NCI-H524 treated with DMSO at 0.1 percent for 48 hours (cell line): ENCODE data around the gene SMPD2.
A peak's percentile ranks its signal among the peaks of the same experiment; 100 is the strongest.

Source experiments
- DNase-seq: peaks from one replicate; lab custom pipeline; 2025; lab: John Stamatoyannopoulos, UW

SMPD2 gene

DNA sequence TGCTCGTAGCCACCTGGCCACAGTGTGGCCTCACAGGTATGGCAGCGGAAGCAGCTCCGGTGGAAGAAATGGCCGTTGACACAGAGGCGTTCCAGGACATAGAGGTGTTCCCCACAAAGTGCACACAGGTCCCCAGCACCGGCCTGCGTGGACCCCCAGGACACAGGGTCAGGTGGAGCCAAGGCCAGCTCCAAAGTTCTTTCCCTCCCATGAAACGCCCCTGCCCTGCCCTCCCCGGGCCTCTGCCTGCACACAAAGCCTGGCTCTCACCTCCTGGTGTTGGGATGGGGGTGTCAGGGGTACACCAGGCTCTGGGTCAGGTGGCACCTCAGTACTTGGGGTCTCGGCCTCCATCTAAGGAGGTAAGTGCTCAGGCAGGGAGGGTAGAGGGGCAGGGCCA is 6.6 kb downstream of the SMPD2 start:
- no peak for DNase-seq

DNA sequence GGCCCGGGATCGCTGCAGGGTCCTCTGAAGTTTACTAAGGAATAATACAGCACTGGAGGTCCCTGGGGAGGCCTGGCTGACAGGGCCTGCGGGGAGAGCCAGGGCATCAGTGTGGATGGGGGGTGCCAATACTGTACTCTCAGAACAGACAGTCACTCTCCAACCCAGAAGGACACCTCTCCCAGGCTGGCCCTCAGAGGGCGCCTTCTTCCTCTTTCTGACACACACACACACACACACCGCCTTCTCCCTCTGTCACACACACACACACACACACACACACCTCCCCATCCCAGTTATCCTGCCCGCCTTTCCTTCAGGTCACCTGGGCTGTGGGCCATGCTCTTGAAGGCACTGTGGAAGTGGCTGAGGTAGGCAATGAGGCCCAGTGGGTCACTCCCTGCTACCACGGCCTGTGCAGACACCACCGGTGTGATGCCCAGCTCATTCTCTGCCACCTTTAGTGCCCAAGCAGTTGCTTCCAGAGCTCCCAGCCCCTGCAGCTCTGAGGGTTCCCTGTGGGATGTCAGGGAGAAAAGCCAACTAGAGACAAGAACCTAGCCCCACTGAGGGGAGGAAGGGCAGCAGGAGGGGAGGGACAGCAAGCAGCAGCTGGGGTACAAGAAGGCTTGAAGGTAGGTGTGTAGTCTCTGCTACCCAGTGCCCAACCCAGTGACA is 7.5 kb downstream of the SMPD2 start:
- no peak for DNase-seq

DNA sequence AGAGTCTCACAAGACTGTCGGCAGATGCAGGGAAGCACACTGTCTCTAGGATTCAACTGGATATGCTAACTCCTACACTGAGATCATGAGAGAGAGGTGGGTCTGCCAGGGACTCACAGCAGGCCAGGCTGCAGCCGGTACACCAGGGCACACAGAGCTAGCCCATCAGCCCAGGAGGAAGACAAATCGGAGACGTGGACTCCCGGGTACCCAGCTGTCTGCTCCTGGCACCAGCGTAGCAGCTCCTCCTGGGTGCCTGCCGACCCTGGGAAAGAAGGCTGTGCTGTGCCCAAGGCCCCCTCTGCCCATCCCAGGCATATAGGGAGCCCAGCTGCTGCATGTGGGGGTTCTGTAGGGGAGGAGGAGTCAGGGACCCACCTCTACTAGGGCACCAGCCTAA is 8.1 kb downstream of the SMPD2 start:
- no peak for DNase-seq

DNA sequence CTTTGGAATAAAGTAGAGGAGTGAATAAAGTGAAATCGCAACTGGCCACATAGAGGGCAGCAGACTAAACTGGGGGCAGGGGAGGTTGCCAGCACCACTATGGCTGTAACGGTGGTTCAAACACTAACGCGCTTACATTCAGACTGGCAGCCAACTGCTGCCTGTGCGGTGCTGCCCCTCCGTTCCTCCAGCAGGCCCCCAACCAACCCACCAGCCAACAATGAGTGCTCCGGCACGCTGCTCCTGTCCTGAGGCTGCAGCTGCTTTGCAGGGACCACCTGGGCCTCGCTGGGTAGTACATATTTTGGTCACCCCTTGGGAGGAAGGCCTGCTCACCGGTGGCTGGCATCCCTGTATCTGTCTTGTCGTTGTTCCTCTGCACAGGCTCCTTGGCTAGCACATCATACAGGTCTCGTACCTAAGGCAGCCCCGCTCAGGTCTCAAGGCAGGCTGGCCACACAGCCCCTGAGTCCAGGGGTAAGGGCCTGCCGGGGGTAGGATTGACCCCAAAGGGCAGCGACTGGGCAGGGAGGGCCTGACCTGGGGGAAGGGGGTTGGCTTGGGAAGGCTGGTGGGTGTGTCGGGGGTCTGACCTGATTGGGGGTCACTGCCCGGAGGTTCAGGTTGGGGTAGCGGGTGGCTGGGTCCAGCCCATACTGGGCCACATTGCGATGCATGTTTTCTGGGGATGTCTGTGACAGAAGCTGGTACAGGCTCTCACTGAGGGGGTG is 8.7 kb downstream of the SMPD2 start:
- no peak for DNase-seq

DNA sequence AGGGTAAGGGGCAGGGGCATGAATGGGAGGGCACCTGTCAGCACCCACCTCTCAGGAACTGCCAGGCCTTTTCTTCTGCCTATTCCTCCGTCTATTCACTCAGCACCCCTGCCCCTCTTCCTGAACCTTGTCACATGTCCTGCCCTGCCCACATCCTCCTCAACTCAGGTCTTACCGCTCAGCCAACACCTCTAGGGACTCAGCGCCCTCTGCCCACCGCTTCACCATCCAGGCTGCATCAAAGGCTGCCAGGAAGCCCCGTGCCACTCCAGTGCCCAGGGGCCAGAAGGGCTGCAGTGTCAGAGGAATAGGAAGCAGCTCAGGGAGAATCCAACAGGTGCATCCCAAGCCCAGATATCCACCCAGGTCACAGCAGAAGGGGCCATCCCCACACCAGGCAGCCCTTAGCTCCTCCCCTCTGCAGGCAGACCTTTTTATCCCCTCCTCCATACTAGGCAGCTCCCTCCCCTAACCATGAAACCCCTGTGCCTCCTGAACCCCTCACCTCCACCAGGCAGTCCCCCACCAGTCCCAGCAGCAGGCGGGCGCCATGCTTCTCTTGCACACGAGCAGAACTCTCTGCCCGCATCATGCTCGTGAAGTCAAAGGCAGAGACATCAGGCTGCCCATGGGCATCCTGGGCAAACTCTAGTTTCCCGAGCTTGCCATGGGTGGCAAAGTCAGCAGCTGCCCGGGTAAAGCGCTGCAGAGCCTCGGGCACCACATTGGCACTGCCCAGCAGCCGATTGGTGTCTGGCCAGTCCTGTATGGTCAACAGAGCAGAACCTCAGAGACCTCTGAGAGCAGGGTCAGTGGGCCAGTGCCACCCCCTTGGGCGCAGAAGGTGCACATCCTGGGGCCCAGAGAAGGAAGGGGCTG is 9.5 kb downstream of the SMPD2 start:
- no peak for DNase-seq

DNA sequence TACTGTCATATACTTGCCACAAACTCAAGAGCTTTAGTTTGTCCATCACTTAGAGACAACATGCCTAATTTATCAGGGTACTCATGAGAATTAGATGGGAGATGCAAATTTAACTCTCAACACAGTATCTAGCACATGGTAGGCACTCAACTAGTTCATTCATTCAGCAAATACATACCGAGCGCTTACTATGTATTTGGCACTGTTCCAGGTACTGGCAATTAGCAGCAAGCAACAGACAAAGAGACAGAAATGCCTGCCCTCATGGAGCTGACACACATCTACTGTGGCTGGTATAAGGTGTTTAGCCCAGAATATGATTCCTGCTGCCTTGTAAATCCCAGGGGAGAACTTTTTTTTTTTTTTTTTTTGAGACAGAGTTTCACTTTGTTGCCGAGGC is 10.3 kb downstream of the SMPD2 start:
- no peak for DNase-seq

DNA sequence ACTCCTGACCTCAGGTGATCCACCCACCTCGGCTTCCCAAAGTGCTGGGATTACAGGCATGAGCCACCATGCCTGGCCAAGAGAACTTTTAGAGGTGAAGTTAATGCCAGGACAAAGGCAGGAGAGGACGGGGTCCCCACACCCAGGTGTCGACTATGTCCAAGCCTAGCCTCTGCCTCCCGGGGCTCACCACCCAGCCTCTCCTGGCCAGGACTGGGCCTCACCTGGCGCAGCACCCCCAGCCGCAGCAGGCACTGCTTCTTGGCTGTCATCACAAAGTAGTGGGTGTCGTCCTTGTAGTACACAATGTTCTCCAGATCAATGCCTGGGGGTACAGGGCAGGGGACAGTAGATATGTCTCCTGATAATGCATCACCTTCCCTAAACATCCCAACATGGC is 10.9 kb downstream of the SMPD2 start:
- no peak for DNase-seq

DNA sequence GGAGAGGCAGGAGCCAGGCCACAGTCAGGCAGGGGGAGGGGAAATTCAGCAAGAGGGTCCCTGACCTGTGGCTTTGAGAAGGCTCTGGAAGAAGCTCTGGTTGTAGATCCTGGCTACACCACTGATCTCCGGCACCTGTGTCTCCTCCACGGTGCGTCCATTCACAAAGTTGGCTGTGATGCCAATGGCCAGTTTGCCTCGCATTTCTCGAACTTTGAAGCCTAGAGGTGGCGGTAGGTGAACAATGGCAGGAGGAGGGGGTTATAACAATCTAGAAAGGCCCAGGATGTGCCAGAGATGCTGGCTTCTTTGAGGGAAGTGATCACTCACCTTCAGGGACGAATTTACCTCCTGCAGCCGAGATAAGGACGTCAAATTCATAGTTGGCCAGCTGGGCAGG is 11.7 kb downstream of the SMPD2 start:
- DNase-seq: no peak

DNA sequence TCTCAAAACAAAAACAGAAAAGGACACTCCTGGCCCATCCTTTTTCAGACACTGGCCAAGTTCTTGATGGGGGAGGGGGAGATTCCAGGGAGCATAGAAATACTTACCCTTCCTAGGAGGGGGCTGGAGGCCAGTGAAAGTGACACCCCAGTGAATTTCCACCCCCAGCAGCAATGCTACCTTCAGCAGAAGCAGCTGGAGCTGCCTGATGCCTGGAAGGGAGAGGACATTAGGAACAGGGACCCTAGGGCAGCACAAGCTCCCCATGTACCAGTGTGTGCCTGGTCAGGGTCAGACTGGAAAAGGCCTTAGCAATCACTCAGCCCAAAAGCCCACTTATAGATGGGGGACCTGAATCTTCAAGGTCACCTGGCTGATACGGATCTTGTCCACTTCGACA is 12.6 kb downstream of the SMPD2 start:
- no peak for DNase-seq

DNA sequence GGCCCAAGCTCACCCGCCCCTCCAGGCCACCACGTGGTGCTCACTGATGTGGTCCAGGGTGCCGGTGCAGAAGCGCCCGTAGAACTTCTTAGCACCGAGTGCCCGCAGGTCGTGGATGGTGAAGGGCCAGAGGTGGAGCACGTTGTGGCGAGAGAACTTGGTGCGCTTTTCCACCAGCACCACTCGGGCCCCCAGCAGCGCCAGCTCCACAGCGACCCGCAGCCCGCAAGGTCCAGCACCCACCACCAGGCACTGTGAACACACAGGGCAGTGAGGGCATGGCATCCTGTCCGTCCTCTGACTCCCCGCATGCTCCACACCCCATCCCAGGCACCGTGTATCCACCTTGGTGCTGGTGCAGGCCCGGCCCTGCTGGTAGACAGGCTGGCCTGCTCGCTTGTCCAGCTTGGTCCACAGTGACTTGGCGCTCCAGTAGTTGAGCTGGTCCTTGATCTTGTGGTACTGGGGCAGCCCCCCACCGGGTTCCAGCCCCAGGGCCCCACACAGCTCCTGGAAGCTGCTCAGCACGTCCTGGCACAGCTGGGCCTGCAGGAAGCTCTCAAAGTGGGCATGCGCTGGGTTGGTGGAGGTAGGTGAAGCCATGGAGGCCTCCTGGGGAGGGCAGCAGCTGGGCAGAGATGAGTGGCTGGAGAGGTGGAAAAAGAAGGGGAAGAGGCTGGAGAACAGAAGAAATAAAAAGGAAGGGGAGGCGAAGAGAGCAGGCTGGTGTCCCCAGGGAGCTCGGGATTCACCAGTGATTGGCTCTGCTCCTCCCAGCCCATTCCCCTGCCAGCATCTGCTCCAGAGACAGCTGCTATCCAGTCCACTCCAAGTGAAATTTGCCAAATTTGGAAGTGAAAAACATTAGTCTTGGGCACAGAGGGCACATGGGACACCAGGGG is 13.3 kb downstream of the SMPD2 start:
- peak; percentile 93 for DNase-seq

DNA sequence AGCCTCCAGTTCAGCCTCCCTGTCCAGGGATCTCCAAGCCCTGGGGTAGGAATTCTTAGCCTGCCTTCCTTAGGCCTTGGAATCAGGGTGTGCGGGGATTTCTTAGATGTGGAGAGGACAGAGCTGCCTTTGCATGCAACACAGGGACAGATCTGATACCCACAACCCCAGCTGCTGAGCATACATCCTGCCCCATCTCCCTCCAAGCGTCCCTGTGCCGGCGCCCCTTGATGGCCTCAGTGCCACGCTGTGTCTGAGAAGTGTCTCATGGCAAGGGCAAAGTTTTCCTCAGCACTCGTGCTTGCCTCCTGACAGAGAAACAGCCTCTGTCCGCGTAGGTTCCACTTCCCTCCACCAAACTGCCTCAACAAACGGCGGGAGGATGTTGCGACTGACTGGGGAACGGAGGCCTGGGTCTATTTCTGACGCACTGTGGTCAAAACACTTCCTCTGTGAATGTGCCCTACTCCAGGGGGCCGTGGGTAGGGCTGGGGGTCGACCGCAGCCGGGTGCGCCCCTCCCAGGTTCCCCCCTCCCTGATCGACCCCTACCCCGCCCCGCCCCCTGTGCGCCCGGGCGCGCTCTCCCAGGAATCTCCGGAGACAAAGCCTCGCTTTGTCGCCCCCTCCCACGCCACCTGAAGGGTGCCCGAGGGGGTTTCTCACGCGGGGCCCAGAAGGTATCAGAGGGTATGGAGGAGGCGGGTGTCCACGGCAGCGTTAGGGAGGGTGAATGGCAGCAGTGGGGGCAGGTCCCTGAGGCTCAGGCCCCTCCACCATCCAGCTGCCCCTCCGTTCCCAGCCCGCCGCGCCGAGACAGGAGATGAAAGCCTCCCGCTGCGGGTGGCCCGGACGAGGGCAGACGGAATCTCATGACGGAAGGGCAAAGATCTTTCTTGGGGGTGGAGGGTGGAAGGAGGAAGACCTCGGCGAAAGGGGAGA is 14.2 kb downstream of the SMPD2 start:
- no peak for DNase-seq

DNA sequence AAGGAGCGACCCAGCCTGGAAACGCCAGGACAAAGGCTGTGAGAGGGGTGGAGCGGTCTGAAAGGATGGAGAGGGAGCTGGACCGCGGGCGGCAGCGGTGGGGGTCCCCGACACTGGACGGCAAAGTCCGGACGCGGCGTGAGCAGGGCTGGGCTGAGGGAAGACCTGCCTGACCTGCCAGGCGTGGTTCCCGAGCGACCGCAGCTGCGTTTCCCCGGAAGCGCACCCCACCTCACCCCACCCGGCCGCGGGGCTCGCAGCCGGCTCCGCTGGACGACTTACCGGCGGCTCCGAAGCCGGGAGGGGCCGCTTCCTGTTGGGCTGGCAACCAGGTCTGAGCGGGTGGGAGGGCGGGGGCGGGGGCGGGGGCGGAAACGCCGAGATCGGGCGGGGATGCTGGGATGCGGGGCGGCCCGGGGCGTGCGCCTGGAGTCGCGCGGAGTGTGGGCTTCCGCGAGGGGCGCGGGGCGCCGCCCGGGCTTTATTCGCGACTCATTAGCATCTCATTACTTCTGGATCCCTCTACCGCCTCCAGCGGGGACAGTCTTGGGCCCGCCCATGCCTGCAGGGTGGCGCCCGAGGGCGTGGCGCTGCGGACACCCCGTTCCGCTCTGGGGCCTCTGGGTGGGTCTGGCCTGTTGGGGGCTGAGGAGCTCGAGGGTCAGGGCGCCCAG is 15.1 kb downstream of the SMPD2 start, which contains the start of gene MICAL1:
MICAL1 (minus strand) TSS at position 336 of the 674 bp plus-strand sequence. CDS start 1,576 bp downstream, outside the sequence.
- DNase-seq: peak; percentile 26

DNA sequence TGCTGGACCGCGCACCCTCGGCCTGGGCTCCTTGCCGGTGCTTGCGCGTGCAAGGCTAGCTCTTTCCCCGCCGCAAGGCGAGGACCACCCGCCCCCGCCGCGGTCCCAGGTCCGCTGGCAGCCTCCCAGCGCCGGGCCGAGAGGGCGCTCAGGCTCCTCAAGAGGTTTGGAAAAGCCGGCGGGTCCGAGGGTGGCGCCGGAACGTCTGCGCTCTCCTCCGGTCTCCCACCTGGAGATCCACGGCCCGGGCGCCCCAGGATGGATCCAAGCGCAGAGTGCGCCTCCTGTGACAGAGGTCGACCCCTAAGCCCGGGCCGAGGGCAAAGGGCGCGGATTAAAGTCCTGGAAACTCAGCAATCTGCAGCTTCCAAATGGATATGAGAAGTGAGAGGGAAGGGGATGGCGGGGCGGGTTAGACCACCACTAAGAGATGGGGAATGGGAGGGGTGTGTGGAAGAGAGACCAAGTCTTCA is 15.6 kb downstream of the SMPD2 start:
- no peak for DNase-seq

DNA sequence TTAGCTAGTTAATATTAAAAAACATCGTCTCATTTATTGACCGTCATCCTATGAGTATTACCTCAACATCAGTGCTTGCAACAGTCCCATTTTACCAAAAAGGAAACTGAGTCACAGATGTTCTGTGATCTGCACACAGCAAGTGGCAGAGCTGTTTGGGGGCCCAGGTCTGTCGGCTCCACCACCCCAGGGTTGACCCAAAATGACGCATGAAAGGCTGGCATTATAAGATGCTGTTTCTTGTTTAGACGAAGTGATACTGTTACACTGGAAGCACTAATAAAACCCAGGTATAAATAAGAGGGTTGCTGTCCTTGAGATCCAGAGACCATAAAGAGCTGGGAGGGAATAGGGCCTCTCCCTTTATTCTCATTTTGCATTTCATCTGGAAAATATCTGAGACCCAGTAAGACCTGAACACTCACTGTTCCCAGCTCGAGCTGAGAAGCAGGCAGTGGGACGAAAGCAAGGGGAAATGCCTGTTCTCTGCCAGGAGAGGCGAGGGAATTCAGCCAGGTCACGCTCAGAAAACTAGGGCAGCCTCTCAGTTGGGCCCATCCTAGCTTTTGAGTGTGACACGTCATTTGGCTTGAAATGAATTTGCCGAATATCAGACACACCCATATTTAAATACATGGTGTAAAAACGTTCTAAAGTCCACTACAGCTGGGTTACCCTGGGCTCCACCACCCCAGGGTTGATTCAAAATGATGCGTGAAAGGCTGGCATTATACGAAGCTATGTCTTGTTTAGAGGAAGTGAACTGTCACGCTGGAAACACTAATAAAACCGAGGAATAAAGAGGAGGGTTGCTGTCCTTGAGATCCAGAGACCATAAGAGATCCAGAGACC is 16.4 kb downstream of the SMPD2 start:
- no peak for DNase-seq

DNA sequence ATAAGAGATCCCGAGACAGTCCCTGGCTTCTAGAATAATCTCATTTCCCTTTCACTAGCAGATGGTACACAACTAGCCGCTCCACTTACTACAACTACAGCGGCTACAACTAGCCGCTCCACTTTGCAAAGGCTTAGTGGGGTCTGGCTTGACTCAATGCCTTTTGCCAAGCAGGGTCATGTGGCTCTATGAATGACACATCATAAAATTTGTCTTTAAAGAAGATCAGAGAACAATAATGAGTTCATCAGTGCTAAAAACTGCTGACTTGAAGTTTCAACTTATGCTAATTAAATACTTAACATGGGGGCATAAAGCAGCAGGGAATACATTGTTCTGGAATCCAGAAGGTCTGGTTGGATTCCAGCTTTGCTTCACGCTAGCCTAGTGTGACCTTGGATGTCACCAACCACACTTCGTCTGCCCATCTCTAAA is 17.1 kb downstream of the SMPD2 start:
- DNase-seq: no peak

DNA sequence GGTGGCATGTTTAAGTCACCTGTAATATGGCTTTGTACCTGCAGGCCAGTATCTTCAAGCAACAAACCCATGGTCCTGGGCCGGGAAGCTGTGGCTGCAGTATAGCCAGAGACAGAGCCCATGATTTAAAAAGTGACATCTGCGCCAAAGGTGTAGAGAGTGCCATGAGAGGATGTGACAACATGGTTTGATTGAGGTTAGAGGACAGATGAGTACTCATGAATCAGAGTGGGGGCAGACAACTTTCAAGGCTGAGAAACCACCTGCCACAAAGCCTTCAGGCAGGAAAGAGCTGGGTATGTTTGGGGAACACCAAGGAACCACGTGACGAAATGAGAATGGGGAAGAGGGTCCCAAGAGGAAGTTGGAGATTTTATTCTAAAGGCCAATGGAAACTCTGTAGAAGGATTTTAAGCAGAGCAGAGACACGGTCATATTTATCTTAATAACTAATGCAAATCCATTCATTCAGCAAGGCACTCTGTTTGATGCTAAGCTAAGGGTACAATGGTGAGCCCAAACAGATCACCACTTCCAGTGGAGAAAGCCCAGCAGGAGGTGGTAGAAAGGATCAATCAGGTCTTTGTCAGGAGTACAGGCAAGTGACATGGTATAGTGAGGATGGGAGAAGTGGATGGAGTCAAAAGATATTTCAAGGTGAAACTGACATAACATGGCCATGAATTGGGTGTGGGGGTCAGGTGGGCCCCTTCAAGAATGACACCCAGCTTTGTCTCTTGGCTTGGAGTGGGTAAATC is 18.4 kb downstream of the SMPD2 start:
- no peak for DNase-seq

DNA sequence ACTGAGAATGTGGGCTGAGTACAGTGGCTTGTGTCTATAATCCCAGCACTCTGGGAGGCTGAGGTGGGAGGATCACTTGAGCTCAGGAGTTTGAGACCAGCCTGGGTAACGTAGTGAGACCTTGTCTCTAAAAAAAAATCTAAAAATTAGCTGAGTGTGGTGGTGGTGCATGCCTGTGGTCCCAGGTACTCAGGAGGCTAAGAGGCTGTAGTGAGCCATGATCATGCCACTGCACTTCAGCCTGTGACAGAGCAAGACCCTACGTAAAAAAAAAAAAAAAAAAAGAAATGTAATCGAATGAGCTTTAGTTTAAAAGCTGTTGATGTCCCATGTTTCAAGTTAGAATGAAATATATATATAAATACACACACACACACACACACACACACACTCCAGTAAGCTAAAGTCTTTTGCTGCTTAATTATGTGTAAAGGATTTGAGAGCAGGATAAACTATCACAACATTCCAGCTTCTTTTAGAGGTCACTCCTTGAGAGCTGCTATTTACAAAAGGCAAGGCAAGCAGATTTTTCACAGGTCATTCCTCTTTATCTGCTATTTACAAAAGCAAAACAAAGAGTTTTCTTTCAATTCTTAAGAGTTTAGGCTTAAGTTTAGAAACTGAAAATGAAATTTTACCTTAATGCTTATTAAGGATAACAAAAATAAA is 19.8 kb downstream of the SMPD2 start:
- no peak for DNase-seq
